ENCODE data around the gene CEP68. TPM values are rescaled to one million over a fixed set of nuclear protein-coding genes. Genes with fewer than 3 reads are reported as not detected.
"Not testable (repeated sequence)": the region's sequence is repeated elsewhere in the genome, so short reads cannot be mapped to it uniquely, and the experiment has no call there.

Gene CEP68
- total RNA-seq, 4 donors from 2014 or later = 17.5 to 53.4 (median 27.6) TPM

DNA sequence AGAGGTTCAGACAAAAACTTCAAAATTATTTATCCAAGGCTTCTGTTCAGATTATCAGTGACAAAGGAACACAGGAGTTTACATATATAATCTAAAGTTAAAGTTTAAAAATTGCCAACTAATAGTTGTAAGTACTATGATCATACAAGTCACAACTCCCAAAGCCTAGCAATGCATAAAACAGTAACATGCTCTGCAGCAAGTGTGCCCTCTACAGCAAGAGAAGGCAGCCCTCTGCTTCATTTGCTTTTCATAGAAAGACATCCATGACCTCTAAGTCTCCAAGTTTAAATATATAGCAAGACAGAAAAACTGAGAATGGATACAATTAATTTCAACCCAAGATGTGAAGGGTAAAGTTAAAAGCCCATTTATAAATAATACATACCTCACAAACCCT lies 60.4 kb downstream of the CEP68 start:
- H3K27me3 ChIP-seq = no peaks in the 10 kb centered on the region
- no peaks in the 10 kb centered on the region for H3K36me3 ChIP-seq
- peaks cover 59% of the 10 kb centered on the region for H3K4me1 ChIP-seq
- H3K27ac ChIP-seq = no peak overlapping the region
- H3K4me3 ChIP-seq = no peak overlapping the region
- TF ChIP-seq POLR2A (IDR thresholded peaks at IDR 0.05) = no peak
- no peak for TF ChIP-seq CTCF (IDR thresholded peaks at IDR 0.05)
- no peak for TF ChIP-seq EP300 (IDR thresholded peaks at IDR 0.05)
- TF ChIP-seq POLR2AphosphoS5 (IDR thresholded peaks at IDR 0.05) = no peak
- DNase-seq (ENCODE audit: low spot score in 2 of 2) = no peak
- H3K9me3 ChIP-seq = no peaks in the 10 kb centered on the region

DNA sequence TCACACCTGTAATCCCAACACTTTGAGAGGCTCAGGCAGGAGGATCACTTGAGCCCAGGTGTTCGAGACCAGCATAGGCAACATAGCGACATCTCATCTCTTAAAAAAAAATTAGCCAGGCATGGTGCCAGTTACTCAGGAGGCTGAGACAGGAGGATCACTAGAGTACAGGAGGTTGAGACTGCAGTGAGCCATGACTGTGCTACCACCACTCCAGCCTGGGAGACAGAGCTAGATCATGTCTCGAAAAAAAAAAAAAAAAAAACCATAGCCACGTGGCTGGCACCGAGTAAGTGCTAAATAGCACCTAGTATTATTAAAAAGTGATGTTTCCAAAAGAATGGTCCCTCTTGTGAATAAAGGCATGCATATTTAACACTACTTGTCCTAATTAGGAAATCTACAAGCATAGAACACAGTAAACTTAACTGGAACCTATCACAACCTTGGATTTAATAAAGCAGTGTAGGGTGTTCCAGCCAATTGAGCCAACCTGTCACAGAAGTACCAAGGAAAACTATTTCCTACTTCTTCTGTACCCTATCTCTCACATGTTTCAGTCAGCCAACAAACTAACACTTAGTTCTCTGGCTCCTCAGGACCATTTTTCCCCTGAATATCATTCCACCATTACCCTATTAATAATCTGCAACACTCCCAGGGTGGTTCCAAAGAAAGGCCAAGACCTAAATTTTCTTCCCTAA lies 64.9 kb downstream of the CEP68 start:
- WGBS = 76% methylated on average over 5 of the region's 5 CpGs
- Histone ChIP-seq H3K4me1 (peaks cover 70% of the 10 kb centered on the region), H3K27ac (no peak overlapping the region), H3K27me3 (no peaks in the 10 kb centered on the region), H3K36me3 (no peaks in the 10 kb centered on the region), H3K4me3 (no peak overlapping the region), H3K9me3 (no peaks in the 10 kb centered on the region)
- TF ChIP-seq EP300 (IDR thresholded peaks at IDR 0.05) (no peak), POLR2A (IDR thresholded peaks at IDR 0.05) (no peak), CTCF (IDR thresholded peaks at IDR 0.05) (no peak), POLR2AphosphoS5 (IDR thresholded peaks at IDR 0.05) (no peak)
- no peak for DNase-seq (ENCODE audit: low spot score in 2 of 2)

DNA sequence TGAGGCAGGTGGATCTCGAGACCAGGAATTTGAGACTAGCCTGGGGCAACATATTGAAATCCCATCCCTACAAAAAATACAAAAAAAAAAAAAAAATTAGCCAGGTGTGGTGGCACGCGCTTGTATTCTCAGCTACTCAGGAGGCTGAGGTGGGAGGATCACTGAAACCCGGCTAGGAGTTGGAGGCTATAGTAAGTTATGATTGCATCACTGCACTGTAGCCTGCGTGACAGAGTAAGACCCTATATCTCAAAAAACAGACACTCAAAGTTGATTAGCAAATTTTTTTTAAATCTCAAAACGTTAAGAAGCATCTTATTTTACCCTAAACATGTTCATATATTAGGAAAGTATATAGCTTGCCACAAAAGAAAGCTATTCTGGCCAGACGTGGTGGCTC lies 66.1 kb downstream of the CEP68 start:
- H3K27me3 ChIP-seq = no peaks in the 10 kb centered on the region
- no peaks in the 10 kb centered on the region for H3K36me3 ChIP-seq
- WGBS = 76% methylated on average over 7 of the region's 7 CpGs
- no peaks in the 10 kb centered on the region for H3K9me3 ChIP-seq
- H3K4me3 ChIP-seq = no peak overlapping the region
- H3K27ac ChIP-seq = no peak overlapping the region
- no peak for TF ChIP-seq POLR2A (IDR thresholded peaks at IDR 0.05)
- no peak for TF ChIP-seq POLR2AphosphoS5 (IDR thresholded peaks at IDR 0.05)
- TF ChIP-seq CTCF (IDR thresholded peaks at IDR 0.05) = no peak
- TF ChIP-seq EP300 (IDR thresholded peaks at IDR 0.05) = no peak
- no peak for DNase-seq (ENCODE audit: low spot score in 2 of 2)
- peaks cover 70% of the 10 kb centered on the region for H3K4me1 ChIP-seq

GRCh38 chr2:65125457-65125856 lies 69.2 kb downstream of the CEP68 start:
- not testable (repeated sequence) for H3K36me3 ChIP-seq; H3K9me3 ChIP-seq; H3K27me3 ChIP-seq; DNase-seq (ENCODE audit: low spot score in 2 of 2); H3K4me3 ChIP-seq; H3K27ac ChIP-seq
- WGBS = 43% methylated on average over 7 of the region's 7 CpGs
- H3K4me1 ChIP-seq = peaks cover 64% of the 10 kb centered on the region

DNA sequence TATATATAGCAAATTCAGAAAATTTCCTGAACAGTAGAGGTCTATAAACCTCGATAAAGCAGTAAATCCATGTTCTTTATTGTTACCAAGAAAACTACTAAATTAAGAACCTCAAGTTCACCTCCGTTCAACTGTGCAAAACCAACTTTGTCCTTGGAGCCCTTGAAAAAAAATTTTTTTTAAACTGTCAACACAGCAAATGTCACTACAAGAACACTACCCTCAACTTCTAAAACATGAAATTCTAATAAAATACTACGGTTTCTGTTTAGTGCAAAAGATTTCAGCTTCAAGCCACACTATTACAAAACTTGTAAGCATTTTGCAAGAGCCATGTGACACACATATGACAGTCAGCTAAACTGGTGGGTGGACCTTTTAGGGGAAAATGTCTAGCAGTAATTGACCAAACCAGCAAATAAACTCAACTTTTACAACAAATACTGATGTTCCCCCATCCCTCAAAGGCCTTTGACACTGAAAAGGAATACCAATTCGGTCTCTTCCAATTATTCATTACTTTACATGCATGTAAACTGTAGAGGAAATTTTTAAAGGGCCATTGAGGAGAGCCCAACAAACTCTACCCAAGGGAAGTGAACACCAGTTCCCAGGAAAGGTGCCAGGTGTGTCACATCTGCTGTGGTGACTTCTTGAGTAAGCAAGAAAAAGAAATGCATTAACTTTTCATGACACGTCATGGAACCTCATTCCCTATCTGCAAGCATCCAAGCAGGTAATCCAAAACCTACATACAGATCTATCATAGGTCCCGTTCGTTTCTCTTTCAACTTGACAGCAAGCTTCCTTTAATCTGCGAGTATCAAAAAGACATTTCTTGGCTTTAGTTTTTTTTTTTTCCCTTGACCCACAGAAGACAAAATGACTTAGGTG lies 72.3 kb downstream of the CEP68 start:
- DNase-seq (ENCODE audit: low spot score in 2 of 2) = no peak
- peaks cover 50% of the 10 kb centered on the region for H3K4me1 ChIP-seq
- WGBS = 9% methylated on average over 8 of the region's 8 CpGs

More for the DNA sequence above, 72.3 kb downstream of the CEP68 start:
- Histone ChIP-seq H3K27me3 (no peaks in the 10 kb centered on the region), H3K27ac (peak overlapping the region; percentile 99), H3K4me3 (peak overlapping the region; percentile 77), H3K9me3 (no peaks in the 10 kb centered on the region), H3K36me3 (no peaks in the 10 kb centered on the region)
- TF ChIP-seq POLR2AphosphoS5 (IDR thresholded peaks at IDR 0.05) (peak in 1 of 3 donors; percentile 44), EP300 (IDR thresholded peaks at IDR 0.05) (no peak), POLR2A (IDR thresholded peaks at IDR 0.05) (no peak), CTCF (IDR thresholded peaks at IDR 0.05) (no peak)
